H7 (cell line): ENCODE results near the gene IKBIP. TPM values are rescaled to one million over a fixed set of nuclear protein-coding genes. Genes with fewer than 3 reads are reported as not detected.

ENCODE experiments used
- DNase-seq: peaks from one replicate; pipeline ENCODE4 v3.0.0; 2012
- H3K27me3 ChIP-seq: 2 replicates; pipeline ENCODE4 v1.6.0; 2011; ENCODE audit warnings: mild to moderate bottlenecking, low read length; ENCODE audit not compliant: control insufficient read depth, insufficient read depth
- H3K36me3 ChIP-seq: replicated peaks from 2 replicates; pipeline ENCODE4 v1.5.1; 2011; ENCODE audit warnings: low read length; ENCODE audit not compliant: control insufficient read depth, insufficient read depth
- H3K4me3 ChIP-seq: 2 replicates; pipeline ENCODE4 v1.5.1; 2011; ENCODE audit warnings: low read depth, mild to moderate bottlenecking, control low read depth, low read length, moderate library complexity; ENCODE audit not compliant: insufficient read depth
- total RNA-seq: library from RNA; depleted of rRNA; stranded (reverse); fragments of >200 nt; shearing (Covaris generic); gene quantifications from 2 replicates; pipeline ENCODE4 v1.2.3, GENCODE V29; 2014; rRNA removed

Gene IKBIP, protein sequence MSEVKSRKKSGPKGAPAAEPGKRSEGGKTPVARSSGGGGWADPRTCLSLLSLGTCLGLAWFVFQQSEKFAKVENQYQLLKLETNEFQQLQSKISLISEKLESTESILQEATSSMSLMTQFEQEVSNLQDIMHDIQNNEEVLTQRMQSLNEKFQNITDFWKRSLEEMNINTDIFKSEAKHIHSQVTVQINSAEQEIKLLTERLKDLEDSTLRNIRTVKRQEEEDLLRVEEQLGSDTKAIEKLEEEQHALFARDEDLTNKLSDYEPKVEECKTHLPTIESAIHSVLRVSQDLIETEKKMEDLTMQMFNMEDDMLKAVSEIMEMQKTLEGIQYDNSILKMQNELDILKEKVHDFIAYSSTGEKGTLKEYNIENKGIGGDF
- total RNA-seq = 11.0 and 16.9 TPM in 2 replicates

GRCh38 chr12:98644712-98645571 lies at the start of gene IKBIP, which contains the start of gene APAF1:
Gene IKBIP, minus strand, starts transcription at chr12:98644788. Its CDS starts 87 bp downstream, at chr12:98644701.
Gene APAF1, plus strand, starts transcription at chr12:98645290. Its CDS starts 3,070 bp downstream, at chr12:98648360.
- Histone ChIP-seq H3K4me3 (peak within 1 kb of the TSS; percentile 96), H3K36me3 (peaks cover 4% of the 10 kb centered on the region), H3K27me3 (no peaks in the 10 kb centered on the region)
- DNase-seq = peak; percentile 97

- no peaks in the 10 kb centered on the region for H3K27me3 ChIP-seq
- H3K36me3 ChIP-seq = no peaks in the 10 kb centered on the region
- no peak overlapping the region for H3K4me3 ChIP-seq
- no peak for DNase-seq
Observed at GRCh38 chr12:98691351-98691750, 46.8 kb upstream of the IKBIP start.

GRCh38 chr12:98686603-98687002 lies 42.0 kb upstream of the IKBIP start:
- peaks cover 1% of the 10 kb centered on the region; the same call in 1 of the 2 replicates for H3K36me3 ChIP-seq
- H3K27me3 ChIP-seq = no peaks in the 10 kb centered on the region
- no peak overlapping the region for H3K4me3 ChIP-seq
- DNase-seq = no peak

DNA sequence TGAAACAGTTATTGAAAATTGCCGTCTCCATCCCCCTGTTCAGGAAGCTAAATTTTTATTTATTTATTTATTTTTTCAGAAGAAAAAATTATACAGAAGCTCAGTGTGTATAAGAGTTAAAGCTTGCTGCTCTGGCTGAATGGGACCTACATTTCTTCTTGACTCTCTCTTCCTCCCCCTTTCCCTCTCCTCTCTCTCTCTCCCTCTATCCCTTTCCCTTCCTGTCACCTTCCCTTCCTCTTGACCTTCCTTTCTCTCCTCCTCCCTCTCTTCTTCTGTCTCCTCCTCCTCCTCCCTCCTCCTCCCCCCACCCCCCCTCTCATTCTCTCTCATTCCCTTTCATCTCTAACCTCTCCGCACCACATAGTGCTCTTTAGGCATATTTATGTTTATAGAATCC lies 39.6 kb upstream of the IKBIP start:
- no peak for DNase-seq
- peaks cover 2% of the 10 kb centered on the region; the same call in 1 of the 2 replicates for H3K36me3 ChIP-seq

GRCh38 chr12:98679611-98680005 lies 35.0 kb upstream of the IKBIP start:
- no peak overlapping the region for H3K4me3 ChIP-seq
- no peak for DNase-seq
- peaks cover 2% of the 10 kb centered on the region; the same call in 1 of the 2 replicates for H3K36me3 ChIP-seq
- H3K27me3 ChIP-seq = no peaks in the 10 kb centered on the region

More for the DNA sequence above, 39.6 kb upstream of the IKBIP start:
- Histone ChIP-seq H3K4me3 (no peak overlapping the region), H3K27me3 (no peaks in the 10 kb centered on the region)

DNA sequence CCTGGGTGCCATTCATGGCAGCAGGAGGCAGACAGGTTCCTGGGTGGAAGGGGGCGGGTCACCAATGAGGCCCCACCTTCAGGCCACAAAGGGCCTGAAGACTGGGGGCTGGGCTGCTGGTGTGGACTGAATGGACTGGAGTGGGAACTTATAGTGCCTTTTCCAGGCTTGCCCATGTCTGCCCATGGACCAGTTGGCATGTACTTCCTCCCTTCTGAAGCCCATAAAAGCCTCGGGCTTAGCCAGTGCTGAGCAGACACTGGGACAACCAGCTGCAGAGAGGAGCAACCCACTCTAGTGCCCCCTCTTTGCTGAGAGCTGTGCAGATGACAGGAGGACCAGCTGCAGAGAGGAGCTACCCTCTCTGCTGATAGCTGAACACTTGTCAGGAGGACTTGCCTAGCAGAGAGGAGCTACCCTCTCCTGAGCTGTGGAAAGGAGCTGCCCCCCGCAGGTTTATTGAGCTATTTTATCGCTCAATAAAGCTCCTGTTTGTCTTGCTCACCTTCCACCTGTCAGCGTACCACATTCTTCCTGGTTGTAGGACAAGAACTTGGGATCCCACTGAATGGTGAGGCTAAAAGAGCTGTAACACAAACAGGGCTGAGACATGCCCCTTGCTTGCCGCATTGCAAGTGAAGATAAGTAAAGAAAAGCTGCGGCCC lies 34.5 kb upstream of the IKBIP start:
- no peak for DNase-seq

DNA sequence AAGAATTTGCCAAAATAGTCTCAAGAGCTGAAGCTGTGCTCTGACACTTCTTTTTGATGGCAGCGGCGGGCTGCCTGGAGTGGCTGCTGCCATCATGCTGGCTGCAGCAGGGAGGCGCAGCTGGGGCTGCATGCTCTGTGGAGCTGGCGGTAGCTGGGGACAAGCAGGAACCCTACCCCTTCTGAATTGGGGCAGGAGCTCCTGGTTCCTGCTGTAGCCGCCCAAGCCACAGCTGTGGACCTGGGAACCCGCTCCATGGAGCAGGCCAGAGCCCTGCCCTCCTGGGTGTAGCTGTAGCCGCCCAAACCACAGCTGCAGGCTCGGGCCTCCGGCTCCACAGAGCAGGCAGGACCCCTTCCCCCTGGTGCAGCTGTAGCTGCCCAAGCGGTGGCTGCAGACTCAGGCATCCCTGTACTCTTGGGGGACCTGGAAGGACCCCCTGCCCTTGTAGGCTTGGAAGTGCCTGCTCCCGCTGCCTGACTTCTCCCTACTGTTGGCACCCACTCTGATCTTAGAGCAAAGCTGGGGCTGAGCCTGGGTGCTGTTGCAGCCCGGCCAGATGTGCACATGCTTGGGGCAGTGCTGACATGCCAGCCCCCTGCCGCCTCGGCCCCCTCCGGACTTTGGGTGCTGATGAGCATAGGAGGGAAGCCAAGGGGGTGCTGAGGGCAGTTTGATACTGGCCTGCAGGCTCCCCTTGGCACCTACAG lies 33.8 kb upstream of the IKBIP start:
- Histone ChIP-seq H3K4me3 (no peak overlapping the region), H3K36me3 (peaks cover 2% of the 10 kb centered on the region; the same call in 1 of the 2 replicates)
- DNase-seq = peak; percentile 33

More for the DNA sequence above, 34.5 kb upstream of the IKBIP start:
- Histone ChIP-seq H3K4me3 (no peak overlapping the region), H3K27me3 (no peaks in the 10 kb centered on the region), H3K36me3 (peaks cover 2% of the 10 kb centered on the region; the same call in 1 of the 2 replicates)

DNA sequence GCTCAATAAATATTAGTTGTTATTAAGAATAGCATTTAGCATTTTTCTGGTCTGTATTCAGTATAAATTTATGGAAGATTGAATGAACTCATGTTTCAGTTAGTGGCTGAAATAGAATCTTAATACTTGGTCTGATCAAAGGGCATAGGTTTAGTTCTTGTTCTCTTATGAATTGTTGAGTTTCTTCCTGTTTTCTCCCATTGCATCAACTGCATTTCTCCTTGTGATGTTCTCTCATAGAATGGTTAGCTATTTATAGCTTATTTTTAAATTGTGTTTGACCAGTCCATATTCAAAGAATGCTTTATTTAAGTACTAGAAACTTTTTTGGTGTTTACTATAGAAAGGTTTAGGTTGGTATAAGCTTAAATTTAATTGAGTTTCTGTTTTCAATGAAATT lies 30.3 kb upstream of the IKBIP start:
- Histone ChIP-seq H3K36me3 (no peaks in the 10 kb centered on the region), H3K4me3 (no peak overlapping the region), H3K27me3 (no peaks in the 10 kb centered on the region)
- no peak for DNase-seq

More for the DNA sequence above, 33.8 kb upstream of the IKBIP start:
- no peaks in the 10 kb centered on the region for H3K27me3 ChIP-seq

GRCh38 chr12:98671459-98671858 lies 26.9 kb upstream of the IKBIP start:
- no peaks in the 10 kb centered on the region for H3K27me3 ChIP-seq
- no peak for DNase-seq
- H3K36me3 ChIP-seq = no peaks in the 10 kb centered on the region
- H3K4me3 ChIP-seq = no peak overlapping the region

DNA sequence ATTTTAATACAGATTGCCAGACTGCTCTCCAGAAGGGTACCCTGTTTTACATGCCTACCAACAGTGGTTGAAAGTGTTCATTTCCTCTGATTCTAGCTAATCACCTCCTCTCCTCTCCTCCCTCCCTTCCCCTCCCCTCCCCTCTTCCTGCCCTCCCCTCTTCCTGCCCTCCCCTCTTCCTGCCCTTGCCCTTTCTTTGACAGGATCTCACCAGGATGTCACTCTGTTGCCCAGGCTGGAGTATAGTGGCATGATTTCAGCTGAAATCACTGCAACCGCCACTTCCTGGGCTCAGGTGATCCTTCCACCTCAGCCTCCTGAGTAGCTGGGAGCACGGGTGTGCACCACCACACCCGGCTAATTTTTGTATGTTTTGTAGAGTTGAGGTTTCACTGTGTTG lies 25.2 kb upstream of the IKBIP start:
- DNase-seq = no peak
- H3K4me3 ChIP-seq = no peak overlapping the region
- H3K27me3 ChIP-seq = no peaks in the 10 kb centered on the region
- peaks cover 2% of the 10 kb centered on the region; the same call in 1 of the 2 replicates for H3K36me3 ChIP-seq

GRCh38 chr12:98660521-98660920 lies 15.9 kb upstream of the IKBIP start:
- H3K27me3 ChIP-seq = no peaks in the 10 kb centered on the region
- H3K36me3 ChIP-seq = peaks cover 2% of the 10 kb centered on the region
- DNase-seq = no peak
- no peak overlapping the region for H3K4me3 ChIP-seq

GRCh38 chr12:98656289-98657101 lies 11.9 kb upstream of the IKBIP start:
- no peak for DNase-seq
- H3K27me3 ChIP-seq = no peaks in the 10 kb centered on the region
- peaks cover 2% of the 10 kb centered on the region; the same call in 1 of the 2 replicates for H3K36me3 ChIP-seq
- no peak overlapping the region for H3K4me3 ChIP-seq

DNA sequence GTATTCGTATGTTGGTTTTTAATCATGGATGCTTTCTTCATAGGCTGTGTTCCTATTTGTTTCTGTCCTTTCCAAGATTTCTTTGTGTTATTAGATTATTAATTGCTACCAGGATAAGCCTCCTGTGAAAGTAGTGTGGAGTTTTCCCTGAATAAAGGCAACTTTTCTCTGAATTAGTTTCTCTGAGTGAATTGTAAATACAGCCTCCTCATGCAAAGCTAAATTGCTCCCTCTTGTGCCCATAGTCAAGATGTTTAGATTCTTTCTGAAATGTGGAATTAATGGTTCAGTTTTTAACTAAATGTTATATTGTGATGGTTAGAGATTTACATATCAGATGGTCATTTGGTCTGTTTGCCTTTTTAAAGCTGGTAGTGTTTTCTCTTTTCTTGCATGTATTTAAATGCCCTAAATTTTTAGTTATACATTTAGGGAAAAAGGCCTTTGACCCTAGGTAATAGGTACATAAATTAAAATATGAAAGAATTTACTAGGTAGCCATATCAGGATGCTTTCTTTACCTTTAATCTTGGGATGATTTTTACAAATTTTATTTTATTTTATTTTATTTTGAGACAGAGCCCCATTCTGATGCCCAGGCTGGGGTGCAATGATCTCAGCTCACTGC lies 9.4 kb upstream of the IKBIP start:
- Histone ChIP-seq H3K4me3 (no peak overlapping the region), H3K36me3 (peaks cover 4% of the 10 kb centered on the region), H3K27me3 (no peaks in the 10 kb centered on the region)
- peak; percentile 43 for DNase-seq
